Measurements from ENCODE around the gene G6PC3. TPM values are rescaled to one million over a fixed set of nuclear protein-coding genes. Genes with fewer than 3 reads are reported as not detected.
A peak's percentile ranks its signal among the peaks of the same experiment; 100 is the strongest.
"Not testable (repeated sequence)": the region's sequence is repeated elsewhere in the genome, so short reads cannot be mapped to it uniquely, and the experiment has no call there.

The G6PC3 gene
- total and polyA plus RNA-seq, 10 of the 15 experiments (the other 5 are each of a cell fraction or from before 2014, with no cell fraction given) = 13.0 to 93.7 (median 43.0) TPM

DNA sequence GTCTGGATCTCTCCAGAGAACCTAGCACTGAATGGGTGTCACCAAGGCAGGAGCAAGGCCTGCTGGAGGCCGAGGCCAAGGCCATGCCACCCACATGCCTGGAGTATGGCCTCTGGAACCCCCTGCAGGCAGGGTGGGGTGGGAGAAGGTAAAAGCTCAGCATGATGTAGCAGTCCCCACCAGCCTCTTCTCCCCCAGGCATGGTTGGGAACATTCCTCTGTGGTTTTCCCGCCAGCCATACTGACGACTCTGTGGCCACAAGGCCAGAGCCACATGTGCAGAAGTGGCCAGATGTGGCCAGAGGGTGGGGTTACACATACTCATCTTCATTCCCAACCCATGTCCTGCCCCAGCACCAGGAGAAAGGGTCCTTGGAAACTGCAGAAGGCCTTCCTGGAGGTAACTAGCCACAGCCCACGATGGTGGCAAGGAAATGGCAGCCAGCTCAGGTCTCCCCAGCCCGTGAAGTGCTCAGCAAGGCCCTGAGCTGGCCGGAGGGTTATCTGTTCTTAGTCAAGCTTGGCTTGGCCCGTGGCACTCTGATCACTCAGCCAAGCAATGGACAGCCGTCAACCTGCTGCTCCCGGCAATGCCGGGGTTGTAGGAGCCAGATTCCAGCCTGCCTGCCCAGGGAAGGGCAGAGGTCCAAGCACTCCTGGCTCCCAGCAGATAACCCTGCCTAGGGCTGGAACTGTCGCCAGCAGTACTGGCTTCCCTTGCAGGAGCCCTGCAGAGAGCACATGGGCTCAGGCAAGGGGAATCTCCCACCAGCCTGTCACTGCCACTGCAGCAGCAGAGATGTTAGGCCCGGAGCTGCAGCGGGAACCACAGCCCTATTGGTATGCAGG, 26.8 kb downstream of the G6PC3 start:
- no peak overlapping the region for H2AFZ ChIP-seq (ENCODE audit: control insufficient read depth, low read depth, low read length)

DNA sequence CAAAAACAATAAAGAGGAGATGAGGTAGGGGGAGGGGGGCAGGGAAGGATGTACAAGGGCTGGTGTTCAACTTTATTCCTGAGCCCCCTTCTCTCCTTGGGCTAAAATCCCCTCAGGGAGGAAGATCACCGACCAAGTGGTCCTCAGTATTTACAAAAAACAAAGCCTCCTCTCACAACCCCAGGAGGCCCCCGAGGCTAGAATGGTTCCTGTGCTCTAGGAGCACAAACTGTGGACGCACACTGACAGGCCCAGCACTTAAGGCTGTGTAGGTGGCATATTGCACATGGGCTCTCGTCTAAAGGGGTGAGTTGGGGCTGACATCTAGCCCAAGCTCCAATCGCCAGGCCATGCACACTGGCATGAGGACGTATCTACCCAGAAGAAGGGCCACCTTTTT, 31.3 kb downstream of the G6PC3 start:
- intact Hi-C loops (cut with micrococcal nuclease; ENCODE audit: unreplicated experiment) = not testable (repeated sequence)

More for the DNA sequence above, 26.8 kb downstream of the G6PC3 start:
- in situ Hi-C loops (cut with MboI) (no loop called here), intact Hi-C loops (cut with micrococcal nuclease; ENCODE audit: unreplicated experiment) (no loop called here)
- H3K4me3 ChIP-seq = no peak overlapping the region
- peaks cover 0 to 8% of the 10 kb centered on the region in 2 experiments; a peak in 2 of 4 replicates for H3K36me3 ChIP-seq (ENCODE audit: control insufficient read depth in 2 of 2, insufficient read depth in 2 of 2, low read length in 1 of 2)
- POLR2A ChIA-PET = no interaction called here
- TF ChIP-seq CBX5 (IDR thresholded peaks at IDR 0.05; ENCODE audit: low read depth) (no peak), RUNX3 (IDR thresholded peaks at IDR 0.05; ENCODE audit: low read length) (0 out of 2 replicates have a peak, but pooled peaks have one; percentile 19)
- H3K9me3 ChIP-seq (replicated peaks; ENCODE audit: control insufficient read depth, insufficient read depth, low read length) = no peaks in the 10 kb centered on the region; the same call in 2 of the 3 replicates
- H3K27me3 ChIP-seq (replicated peaks in 1 of 2; ENCODE audit: control insufficient read depth in 2 of 2, insufficient read depth in 2 of 2, low read length in 1 of 2) = no peaks in the 10 kb centered on the region
- H3K79me2 ChIP-seq (ENCODE audit: control insufficient read depth, insufficient read depth, low read length) = peaks cover 6% of the 10 kb centered on the region
- FAIRE-seq (no peak), ATAC-seq (peak; percentile 30), DNase-seq (ENCODE audit: low read depth, low spot score) (no peak)
- H3K4me1 ChIP-seq (ENCODE audit: control insufficient read depth, insufficient read depth, low read length) = peaks cover 30% of the 10 kb centered on the region
- RAD21 ChIA-PET (ENCODE audit: unreplicated experiment) = no interaction called here
- H3K9ac ChIP-seq (ENCODE audit: control insufficient read depth, insufficient read depth, low read length) = no peak overlapping the region
- no peak overlapping the region for H3K27ac ChIP-seq (ENCODE audit: control insufficient read depth, insufficient read depth)
- CTCF ChIA-PET = interaction anchor here (0.7 to 1.5 kb wide), 2 partner anchors 14 kb away, joined by 4 read pairs; no protein-coding TSS in a partner anchor
- SMC1A ChIA-PET (ENCODE audit: uncharacterized antibody, unreplicated experiment) = interaction anchor here (1.2 kb wide), 1 partner anchor 18 kb away, joined by 3 read pairs; no protein-coding TSS in a partner anchor
- no peak overlapping the region for H3K4me2 ChIP-seq (ENCODE audit: control insufficient read depth, insufficient read depth)
- BruUV-seq (replicated peaks) = no TSS peak
- WGBS (ENCODE audit: insufficient coverage, insufficient replicate concordance, low lambda C conversion rate, missing lambda C conversion rate) = 79% methylated on average over 13 of the region's 13 CpGs
- H4K20me1 ChIP-seq (ENCODE audit: control insufficient read depth, insufficient read depth) = no peaks in the 10 kb centered on the region

More for the DNA sequence above, 31.3 kb downstream of the G6PC3 start:
- H3K4me3 ChIP-seq; FAIRE-seq; H4K20me1 ChIP-seq (ENCODE audit: control insufficient read depth, insufficient read depth); H3K9me3 ChIP-seq (replicated peaks; ENCODE audit: control insufficient read depth, insufficient read depth, low read length); H3K27me3 ChIP-seq (replicated peaks in 1 of 2; ENCODE audit: control insufficient read depth in 2 of 2, insufficient read depth in 2 of 2, low read length in 1 of 2); H3K79me2 ChIP-seq (ENCODE audit: control insufficient read depth, insufficient read depth, low read length); H3K27ac ChIP-seq (ENCODE audit: control insufficient read depth, insufficient read depth); ATAC-seq; BruUV-seq (replicated peaks); H3K9ac ChIP-seq (ENCODE audit: control insufficient read depth, insufficient read depth, low read length); H2AFZ ChIP-seq (ENCODE audit: control insufficient read depth, low read depth, low read length); POLR2A ChIA-PET; H3K4me2 ChIP-seq (ENCODE audit: control insufficient read depth, insufficient read depth); DNase-seq (ENCODE audit: low read depth, low spot score); H3K36me3 ChIP-seq (ENCODE audit: control insufficient read depth in 2 of 2, insufficient read depth in 2 of 2, low read length in 1 of 2): not testable (repeated sequence)
- ChIA-PET CTCF (interaction anchor here (1.1 kb wide), 1 partner anchor 14 kb away, joined by 4 read pairs; no protein-coding TSS in a partner anchor), SMC1A (ENCODE audit: uncharacterized antibody, unreplicated experiment) (interaction anchor here (1.4 kb wide), 1 partner anchor 45 kb away, joined by 3 read pairs; no protein-coding TSS in a partner anchor), RAD21 (ENCODE audit: unreplicated experiment) (interaction anchor here (1.0 to 1.4 kb wide), 3 partner anchors 9 to 67 kb away, joined by 4 to 5 read pairs (median 5); partner anchors contain the start of gene HDAC5)
- in situ Hi-C loops (cut with MboI) = loop anchor here (25.0 kb wide), 1 partner anchor 890 kb away; the partner anchor contains the start of gene TMEM106A
- H3K4me1 ChIP-seq (ENCODE audit: control insufficient read depth, insufficient read depth, low read length) = peaks cover 20% of the 10 kb centered on the region
- WGBS (ENCODE audit: insufficient coverage, insufficient replicate concordance, low lambda C conversion rate, missing lambda C conversion rate) = 85% methylated on average over 6 of the region's 6 CpGs
